DOHH2 (cell line): ENCODE measurements around the gene ARL6IP5.

Experiments used
- CTCF ChIP-seq: fragments of 200-600 bp; sonication (generic); IDR thresholded peaks from one replicate; pipeline ENCODE4 v1.5.1; 2014; ENCODE audit warnings: antibody characterized with exemption, mild to moderate bottlenecking, low read depth, low read length; ENCODE audit not compliant: poor library complexity, severe bottlenecking
- EZH2phosphoT487 ChIP-seq: fragments of 200-600 bp; sonication (generic); IDR thresholded peaks from 2 replicates; pipeline ENCODE4 v1.6.1; 2017; ENCODE audit warnings: borderline replicate concordance, mild to moderate bottlenecking, antibody characterized with exemption, low read length, moderate library complexity, mixed read lengths

- TF ChIP-seq CTCF (no peak), EZH2phosphoT487 (no peak)
Observed at GRCh38 chr3:69141313-69141712, 56.6 kb downstream of the ARL6IP5 start.
